ENCODE measurements around the gene ZBBX.

Gene ZBBX

GRCh38 chr3:167209011-167209410 is 171.1 kb downstream of the ZBBX start:
- no peak overlapping the region for H3K9ac ChIP-seq (ENCODE audit: low read length)
- no peak overlapping the region for H3K4me3 ChIP-seq (ENCODE audit: low read length)
- H3K4me1 ChIP-seq (ENCODE audit: control insufficient read depth, insufficient read depth, low read length): no peaks in the 10 kb centered on the region
- no peaks in the 10 kb centered on the region for H3K9me3 ChIP-seq (ENCODE audit: control insufficient read depth, low read length)
- no peaks in the 10 kb centered on the region for H3K36me3 ChIP-seq (ENCODE audit: control insufficient read depth, insufficient read depth, low read length)
- no peaks in the 10 kb centered on the region for H3K27me3 ChIP-seq (ENCODE audit: control insufficient read depth, insufficient read depth, low read length)

GRCh38 chr3:167203062-167203461 is 177.0 kb downstream of the ZBBX start:
- Histone ChIP-seq H3K36me3 (ENCODE audit: control insufficient read depth, insufficient read depth, low read length) (no peaks in the 10 kb centered on the region), H3K4me3 (ENCODE audit: low read length) (no peak overlapping the region), H3K9me3 (ENCODE audit: control insufficient read depth, low read length) (no peaks in the 10 kb centered on the region), H3K4me1 (ENCODE audit: control insufficient read depth, insufficient read depth, low read length) (no peaks in the 10 kb centered on the region), H3K27me3 (ENCODE audit: control insufficient read depth, insufficient read depth, low read length) (no peaks in the 10 kb centered on the region), H3K9ac (ENCODE audit: low read length) (no peak overlapping the region)

DNA sequence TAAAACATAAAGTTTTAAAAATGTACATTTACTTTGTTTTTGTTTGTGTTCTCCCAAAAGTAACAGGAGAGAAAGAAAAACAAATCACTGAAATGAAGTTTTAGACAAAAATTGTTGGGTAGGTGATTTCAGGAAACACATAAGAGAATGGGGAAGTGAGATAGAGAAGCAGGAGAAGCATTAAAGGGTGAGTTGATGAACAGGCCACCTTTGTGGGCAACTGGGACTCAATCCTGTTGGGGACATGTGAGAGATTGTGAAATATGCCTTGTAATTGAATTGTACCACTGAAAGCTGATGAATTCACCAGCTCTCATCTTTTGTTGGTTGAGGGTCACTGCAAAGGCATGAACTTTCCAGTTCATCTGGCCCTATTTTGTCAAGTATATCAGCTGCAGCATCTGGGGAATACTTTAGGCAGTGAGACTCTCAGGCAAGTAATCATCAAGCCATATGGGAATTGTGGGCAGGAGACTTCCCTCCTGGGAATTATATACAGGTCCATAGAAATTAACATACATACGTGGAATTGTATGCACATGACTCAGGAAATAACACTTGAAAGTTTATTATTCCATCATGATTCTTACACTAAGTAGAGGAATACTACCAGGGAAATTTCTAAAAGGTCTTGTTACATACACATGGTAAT is 181.0 kb downstream of the ZBBX start:
- Histone ChIP-seq H3K9ac (ENCODE audit: low read length) (no peak overlapping the region), H3K9me3 (ENCODE audit: control insufficient read depth, low read length) (no peaks in the 10 kb centered on the region), H3K4me1 (ENCODE audit: control insufficient read depth, insufficient read depth, low read length) (no peaks in the 10 kb centered on the region), H3K4me3 (ENCODE audit: low read length) (no peak overlapping the region), H3K36me3 (ENCODE audit: control insufficient read depth, insufficient read depth, low read length) (no peaks in the 10 kb centered on the region), H3K27me3 (ENCODE audit: control insufficient read depth, insufficient read depth, low read length) (no peaks in the 10 kb centered on the region)
